HUES48 (cell line): Measurements from ENCODE around the gene IL18.
"Not testable (repeated sequence)": the region's sequence is repeated elsewhere in the genome, so short reads cannot be mapped to it uniquely, and the experiment has no call there.

ENCODE experiments used
- H3K27ac ChIP-seq: one replicate; pipeline ENCODE4 v1.7.0; 2013; ENCODE audit warnings: low read depth, low read length, inconsistent platforms
- H3K27me3 ChIP-seq: 2 replicates; pipeline ENCODE4 v1.6.1; 2013; ENCODE audit warnings: mild to moderate bottlenecking, low read length; ENCODE audit not compliant: control insufficient read depth, insufficient read depth
- H3K36me3 ChIP-seq: 2 replicates; pipeline ENCODE4 v1.6.1; 2013; ENCODE audit warnings: low read length; ENCODE audit not compliant: control insufficient read depth, insufficient read depth
- H3K4me1 ChIP-seq: 2 replicates; pipeline ENCODE4 v1.6.1; 2013; ENCODE audit warnings: mild to moderate bottlenecking, low read length; ENCODE audit not compliant: control insufficient read depth, insufficient read depth
- H3K4me3 ChIP-seq: 2 replicates; pipeline ENCODE4 v1.5.1; 2013; ENCODE audit warnings: mild to moderate bottlenecking, low read depth, low read length
- H3K9ac ChIP-seq: 2 replicates; pipeline ENCODE4 v1.6.1; 2013; ENCODE audit warnings: mild to moderate bottlenecking, low read depth, low read length, moderate library complexity
- H3K9me3 ChIP-seq: 2 replicates; pipeline ENCODE4 v1.6.1; 2013; ENCODE audit warnings: low read length; ENCODE audit not compliant: control insufficient read depth, insufficient read depth

IL18 gene

GRCh38 chr11:112172362-112172994 is 8.6 kb upstream of the IL18 start:
- H3K36me3 ChIP-seq = no peaks in the 10 kb centered on the region
- no peak overlapping the region for H3K9ac ChIP-seq
- H3K4me3 ChIP-seq = no peak overlapping the region
- no peak overlapping the region for H3K27ac ChIP-seq
- H3K9me3 ChIP-seq = no peaks in the 10 kb centered on the region
- no peaks in the 10 kb centered on the region for H3K27me3 ChIP-seq
- no peaks in the 10 kb centered on the region for H3K4me1 ChIP-seq

GRCh38 chr11:112167145-112167544 is 3.3 kb upstream of the IL18 start, which contains the start of gene TEX12:
Gene TEX12 (plus strand): TSS chr11:112167372. CDS start chr11:112169269, 1,897 bp downstream.
- Histone ChIP-seq H3K9ac (no peak within 1 kb of the TSS), H3K27ac (no peak within 1 kb of the TSS), H3K4me3 (no peak within 1 kb of the TSS), H3K36me3 (no peaks in the 10 kb centered on the region), H3K9me3 (no peaks in the 10 kb centered on the region), H3K4me1 (0 out of 2 replicates have a peak, but pooled peaks cover 4% of the 10 kb centered on the region), H3K27me3 (no peaks in the 10 kb centered on the region)

GRCh38 chr11:112166562-112166961 is 2.7 kb upstream of the IL18 start:
- no peak overlapping the region for H3K27ac ChIP-seq
- no peak overlapping the region for H3K4me3 ChIP-seq
- no peaks in the 10 kb centered on the region for H3K36me3 ChIP-seq
- H3K9ac ChIP-seq = no peak overlapping the region
- 0 out of 2 replicates have a peak, but pooled peaks cover 4% of the 10 kb centered on the region for H3K4me1 ChIP-seq
- H3K27me3 ChIP-seq = no peaks in the 10 kb centered on the region
- H3K9me3 ChIP-seq = no peaks in the 10 kb centered on the region

- H3K4me1 ChIP-seq = 0 out of 2 replicates have a peak, but pooled peaks cover 4% of the 10 kb centered on the region
- no peaks in the 10 kb centered on the region for H3K27me3 ChIP-seq
Measured at GRCh38 chr11:112165049-112165448, 1.2 kb upstream of the IL18 start.

GRCh38 chr11:112162761-112163546 is 940 bp downstream of the IL18 start:
- Histone ChIP-seq H3K4me1 (0 out of 2 replicates have a peak, but pooled peaks cover 4% of the 10 kb centered on the region), H3K4me3 (no peak overlapping the region), H3K9me3 (no peaks in the 10 kb centered on the region), H3K36me3 (no peaks in the 10 kb centered on the region), H3K27me3 (no peaks in the 10 kb centered on the region), H3K27ac (no peak overlapping the region), H3K9ac (no peak overlapping the region)

More at GRCh38 chr11:112165049-112165448, 1.2 kb upstream of the IL18 start:
- Histone ChIP-seq H3K4me3 (no peak overlapping the region), H3K27ac (no peak overlapping the region), H3K36me3 (no peaks in the 10 kb centered on the region), H3K9ac (no peak overlapping the region), H3K9me3 (no peaks in the 10 kb centered on the region)

- not testable (repeated sequence) for H3K4me3 ChIP-seq, H3K9me3 ChIP-seq, H3K27me3 ChIP-seq, H3K4me1 ChIP-seq, H3K27ac ChIP-seq, H3K36me3 ChIP-seq, H3K9ac ChIP-seq
Measured at GRCh38 chr11:112162200-112162599, 1.7 kb downstream of the IL18 start.

GRCh38 chr11:112161012-112161411 is 2.9 kb downstream of the IL18 start:
- Histone ChIP-seq H3K9me3 (no peaks in the 10 kb centered on the region), H3K27me3 (no peaks in the 10 kb centered on the region), H3K4me3 (no peak overlapping the region), H3K27ac (no peak overlapping the region), H3K36me3 (no peaks in the 10 kb centered on the region), H3K9ac (no peak overlapping the region), H3K4me1 (0 out of 2 replicates have a peak, but pooled peaks cover 4% of the 10 kb centered on the region)

- Histone ChIP-seq H3K27ac (no peak overlapping the region), H3K9me3 (no peaks in the 10 kb centered on the region), H3K4me1 (0 out of 2 replicates have a peak, but pooled peaks cover 4% of the 10 kb centered on the region), H3K27me3 (no peaks in the 10 kb centered on the region), H3K4me3 (no peak overlapping the region), H3K9ac (no peak overlapping the region), H3K36me3 (no peaks in the 10 kb centered on the region)
Measured at GRCh38 chr11:112160091-112160848, 3.6 kb downstream of the IL18 start.

- Histone ChIP-seq H3K36me3 (no peaks in the 10 kb centered on the region), H3K9me3 (no peaks in the 10 kb centered on the region), H3K27me3 (no peaks in the 10 kb centered on the region), H3K4me3 (no peak overlapping the region), H3K4me1 (0 out of 2 replicates have a peak, but pooled peaks cover 4% of the 10 kb centered on the region), H3K27ac (no peak overlapping the region), H3K9ac (no peak overlapping the region)
Measured at GRCh38 chr11:112159098-112160065, 4.5 kb downstream of the IL18 start.
